Astrocyte (in vitro differentiated cells and primary cell): ENCODE results near the gene SERPINA5. TPM values are rescaled to one million over a fixed set of nuclear protein-coding genes. Genes with fewer than 3 reads are reported as not detected.

Experiments used
- DNase-seq: peaks from one replicate; pipeline ENCODE4 v3.0.0-alpha.2; 2010; ENCODE audit warnings: low read depth
- FAIRE-seq: peaks from 2 replicates; lab custom pipeline; 2011; peaks lifted over from hg19 to GRCh38; lab: Jason Lieb, UNC
- H2AFZ ChIP-seq: 2 replicates; pipeline ENCODE4 v1.6.0; 2012; ENCODE audit warnings: low read depth, low read length, inconsistent platforms
- H3K27ac ChIP-seq: 2 replicates; pipeline ENCODE4 v1.5.1; 2011; ENCODE audit warnings: low read depth, low read length, inconsistent platforms
- H3K27me3 ChIP-seq: 2 replicates; pipeline ENCODE4 v1.6.0; 2011; ENCODE audit warnings: low read length, inconsistent platforms; ENCODE audit not compliant: insufficient read depth
- H3K36me3 ChIP-seq: 2 replicates; pipeline ENCODE4 v1.5.1; 2011; ENCODE audit warnings: low read length, inconsistent platforms; ENCODE audit not compliant: insufficient read depth
- H3K4me1 ChIP-seq: 2 replicates; pipeline ENCODE4 v1.5.1; 2011; ENCODE audit warnings: low read length, inconsistent platforms; ENCODE audit not compliant: insufficient read depth
- H3K4me2 ChIP-seq: 2 replicates; pipeline ENCODE4 v1.6.0; 2012; ENCODE audit warnings: low read length, inconsistent platforms
- H3K4me3 ChIP-seq: 2 replicates; pipeline ENCODE4 v1.5.1; 2011; ENCODE audit warnings: low read depth, mild to moderate bottlenecking, low read length, inconsistent platforms; ENCODE audit not compliant: insufficient read depth
- H3K79me2 ChIP-seq: 2 replicates; pipeline ENCODE4 v1.6.0; 2012; ENCODE audit warnings: mild to moderate bottlenecking, low read length, inconsistent platforms; ENCODE audit not compliant: insufficient read depth
- H3K9ac ChIP-seq: 2 replicates; pipeline ENCODE4 v1.6.0; 2012; ENCODE audit warnings: mild to moderate bottlenecking, low read length, inconsistent platforms
- H3K9me3 ChIP-seq: 2 replicates; pipeline ENCODE4 v1.5.1; 2012; ENCODE audit warnings: low read depth, mild to moderate bottlenecking, low read length, inconsistent platforms; ENCODE audit not compliant: insufficient read depth
- H4K20me1 ChIP-seq: 2 replicates; pipeline ENCODE4 v1.6.0; 2012; ENCODE audit warnings: low read length, inconsistent platforms; ENCODE audit not compliant: insufficient read depth
- H3K27ac Mint-ChIP-seq: one replicate; pipeline ENCODE4 v1.8.0; 2021; ENCODE audit warnings: mild to moderate bottlenecking, mixed read lengths; ENCODE audit not compliant: unreplicated experiment
- H3K27me3 Mint-ChIP-seq: one replicate; pipeline ENCODE4 v1.8.0; 2021; ENCODE audit warnings: low read depth, mixed read lengths; ENCODE audit not compliant: unreplicated experiment
- H3K36me3 Mint-ChIP-seq: one replicate; pipeline ENCODE4 v1.8.0; 2021; ENCODE audit warnings: low read depth, mixed read lengths; ENCODE audit not compliant: unreplicated experiment
- H3K4me1 Mint-ChIP-seq: one replicate; pipeline ENCODE4 v1.8.0; 2021; ENCODE audit warnings: low read depth, mixed read lengths; ENCODE audit not compliant: unreplicated experiment
- H3K4me3 Mint-ChIP-seq: one replicate; pipeline ENCODE4 v1.8.0; 2021; ENCODE audit warnings: mild to moderate bottlenecking, moderate library complexity, mixed read lengths; ENCODE audit not compliant: unreplicated experiment
- H3K9me3 Mint-ChIP-seq: one replicate; pipeline ENCODE4 v1.8.0; 2021; ENCODE audit warnings: mild to moderate bottlenecking, mixed read lengths; ENCODE audit not compliant: unreplicated experiment
- CTCF ChIP-seq: IDR thresholded peaks from 2 replicates; pipeline ENCODE4 v1.5.1; 2011; ENCODE audit warnings: low read depth, mild to moderate bottlenecking, inconsistent platforms, low read length, moderate library complexity; ENCODE audit not compliant: insufficient read depth
- EZH2 ChIP-seq: IDR thresholded peaks from 2 replicates; pipeline ENCODE4 v1.6.1; 2012; ENCODE audit warnings: mild to moderate bottlenecking, low read length, inconsistent platforms; ENCODE audit not compliant: insufficient read depth
- total RNA-seq: library from RNA; stranded (reverse); gene quantifications from 2 replicates; pipeline ENCODE4 v1.2.1, GENCODE V29; 2021

The SERPINA5 gene
- total RNA-seq, 1 donor from 2014 or later = 0.23 TPM

DNA sequence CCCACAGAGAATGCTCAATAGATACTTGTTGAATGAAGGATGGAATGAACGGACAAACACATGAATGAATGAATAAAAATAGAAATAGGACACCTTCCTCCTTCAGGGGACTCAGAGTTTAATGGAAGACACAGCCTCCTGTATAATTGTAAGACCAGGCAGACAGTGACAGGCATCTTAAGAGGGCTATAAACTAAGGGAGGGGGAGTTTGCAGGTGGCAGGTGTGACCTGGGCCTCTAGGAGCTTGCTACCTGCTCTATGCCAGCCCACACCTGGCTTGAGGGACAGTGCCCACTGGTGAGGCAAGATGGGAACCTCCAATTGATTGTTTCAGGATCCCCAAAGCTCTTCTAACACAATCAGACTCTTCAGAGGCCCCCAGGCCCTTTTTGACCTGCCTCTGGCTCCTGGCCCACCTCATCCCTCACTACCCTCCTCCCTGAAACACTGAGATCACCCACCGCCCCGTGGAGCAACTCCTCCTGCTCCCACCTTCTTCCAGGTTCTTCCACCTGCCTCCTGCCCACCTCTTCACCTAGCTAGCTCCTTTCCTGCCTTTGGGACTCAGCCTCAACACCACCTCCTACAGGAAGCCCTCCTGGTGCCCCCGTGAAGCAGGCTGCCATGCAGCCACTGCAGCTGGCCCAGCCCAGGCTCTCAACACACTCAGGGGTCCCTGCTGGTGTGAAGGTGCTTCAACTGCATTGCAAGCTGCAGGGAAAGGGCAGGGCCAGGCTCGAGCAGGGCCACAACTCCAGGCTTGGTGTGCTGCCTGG, 40.3 kb downstream of the SERPINA5 start:
- H4K20me1 ChIP-seq = no peaks in the 10 kb centered on the region
- Mint-ChIP-seq H3K27me3 (peaks cover 12% of the 10 kb centered on the region), H3K27ac (no peak overlapping the region), H3K4me1 (peaks cover 6% of the 10 kb centered on the region), H3K36me3 (peaks cover 10% of the 10 kb centered on the region), H3K9me3 (peaks cover 36% of the 10 kb centered on the region), H3K4me3 (no peak overlapping the region)
- peaks cover 25% of the 10 kb centered on the region for H3K9me3 ChIP-seq
- peaks cover 14% of the 10 kb centered on the region for H3K4me1 ChIP-seq
- H3K4me2 ChIP-seq = no peak overlapping the region
- FAIRE-seq (no peak), DNase-seq (no peak)
- H3K4me3 ChIP-seq = no peak overlapping the region
- TF ChIP-seq EZH2 (no peak), CTCF (no peak)
- H3K27ac ChIP-seq = no peak overlapping the region
- peaks cover 4% of the 10 kb centered on the region for H3K27me3 ChIP-seq
- no peaks in the 10 kb centered on the region for H3K36me3 ChIP-seq
- H2AFZ ChIP-seq = no peak overlapping the region
- H3K79me2 ChIP-seq = no peaks in the 10 kb centered on the region
- no peak overlapping the region for H3K9ac ChIP-seq

DNA sequence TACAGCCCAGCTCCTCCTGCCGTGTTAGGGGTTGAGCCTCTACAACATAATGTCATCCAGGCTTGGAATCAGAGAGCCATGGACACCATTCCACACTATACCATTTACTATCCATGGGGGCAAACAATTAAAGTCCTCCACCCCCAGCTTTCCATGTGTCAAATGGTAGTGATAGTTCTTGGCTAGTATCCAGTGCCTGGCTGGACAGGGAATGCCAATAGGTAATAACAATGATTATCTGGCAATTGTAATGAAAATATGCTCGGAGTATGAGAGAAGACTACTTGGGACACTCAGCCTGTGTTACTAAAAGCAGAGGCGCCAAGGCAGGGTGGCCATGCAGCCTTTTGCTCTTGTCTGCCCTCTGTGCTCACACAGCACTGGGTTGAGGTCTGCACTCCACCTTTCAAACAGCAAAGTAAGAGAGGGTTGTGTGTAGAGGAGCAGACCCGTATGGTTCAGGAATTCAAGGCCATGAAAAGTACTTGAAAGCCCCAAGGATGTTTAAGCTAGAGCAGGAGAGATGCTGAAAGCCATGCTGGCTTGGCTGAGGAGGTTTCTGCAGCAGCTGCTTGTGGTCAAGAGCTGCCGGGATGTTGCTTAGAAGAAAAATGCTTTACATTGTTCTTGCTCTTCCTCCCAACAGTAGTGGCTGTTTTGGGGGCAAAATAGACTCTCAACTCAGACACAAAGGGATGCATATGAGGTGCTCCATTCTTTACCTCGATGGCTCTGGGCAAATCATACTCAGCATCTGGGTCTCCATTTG, 41.6 kb downstream of the SERPINA5 start:
- H2AFZ ChIP-seq = no peak overlapping the region
- no peaks in the 10 kb centered on the region for H3K36me3 ChIP-seq
- DNase-seq (peak; percentile 48), FAIRE-seq (no peak)
- H3K79me2 ChIP-seq = no peaks in the 10 kb centered on the region
- peaks cover 25% of the 10 kb centered on the region for H3K9me3 Mint-ChIP-seq
- H3K27me3 ChIP-seq = peaks cover 4% of the 10 kb centered on the region
- no peaks in the 10 kb centered on the region for H4K20me1 ChIP-seq
- H3K9me3 ChIP-seq = peaks cover 17% of the 10 kb centered on the region
- H3K4me1 Mint-ChIP-seq = peaks cover 6% of the 10 kb centered on the region
- TF ChIP-seq EZH2 (no peak), CTCF (no peak)
- no peak overlapping the region for H3K9ac ChIP-seq
- no peak overlapping the region for H3K4me3 ChIP-seq
- H3K27ac ChIP-seq = no peak overlapping the region
- H3K27me3 Mint-ChIP-seq = peaks cover 16% of the 10 kb centered on the region
- no peak overlapping the region for H3K4me2 ChIP-seq
- H3K4me1 ChIP-seq = peaks cover 14% of the 10 kb centered on the region
- H3K4me3 Mint-ChIP-seq = no peak overlapping the region
- H3K36me3 Mint-ChIP-seq = peaks cover 10% of the 10 kb centered on the region
- peak overlapping the region; percentile 70 for H3K27ac Mint-ChIP-seq
